HL-60 (cell line): ENCODE data around the gene USH2A.

Experiments used
- DNase-seq, 2 experiments: peaks; one replicate each; pipeline ENCODE4 v3.0.0-alpha.2; 2010 to 2020; ENCODE audit warnings: low read depth in 1 of 2, low spot score in 1 of 2
- H3K27ac ChIP-seq: fragments of 250-450 bp; sonication (Bioruptor Pico); replicated peaks from 2 replicates; pipeline ENCODE4 v1.5.1; 2020; ENCODE audit warnings: mild to moderate bottlenecking, moderate library complexity
- H3K27me3 ChIP-seq: fragments of 250-450 bp; sonication (Bioruptor Pico); 2 replicates; pipeline ENCODE4 v1.5.1; 2021; ENCODE audit warnings: mild to moderate bottlenecking, moderate library complexity; ENCODE audit not compliant: insufficient read depth, poor library complexity, severe bottlenecking
- H3K4me3 ChIP-seq: replicated peaks from 2 replicates; pipeline ENCODE4 v1.5.1; 2011; ENCODE audit warnings: mild to moderate bottlenecking, control low read depth, low read length; ENCODE audit not compliant: insufficient read depth
- GABPA ChIP-seq: IDR thresholded peaks from 2 replicates; pipeline ENCODE4 v1.6.1; 2012; ENCODE audit warnings: low read depth
- POLR2AphosphoS5 ChIP-seq: IDR thresholded peaks from 2 replicates; pipeline ENCODE4 v1.6.1; 2012; ENCODE audit warnings: low read depth
- REST ChIP-seq: IDR thresholded peaks from 2 replicates; pipeline ENCODE4 v1.6.1; 2012; ENCODE audit warnings: low read depth; ENCODE audit not compliant: insufficient replicate concordance
- SPI1 ChIP-seq: IDR thresholded peaks from 2 replicates; pipeline ENCODE4 v1.6.1; 2012; ENCODE audit warnings: low read depth, mild to moderate bottlenecking, borderline replicate concordance
- TF ChIP-seq, protein P1 (sequence below): IDR thresholded peaks from one replicate; pipeline ENCODE4 v1.5.1; 2011; ENCODE audit warnings: low read length, control low read depth, inconsistent platforms; ENCODE audit not compliant: insufficient read depth

Gene USH2A

DNA sequence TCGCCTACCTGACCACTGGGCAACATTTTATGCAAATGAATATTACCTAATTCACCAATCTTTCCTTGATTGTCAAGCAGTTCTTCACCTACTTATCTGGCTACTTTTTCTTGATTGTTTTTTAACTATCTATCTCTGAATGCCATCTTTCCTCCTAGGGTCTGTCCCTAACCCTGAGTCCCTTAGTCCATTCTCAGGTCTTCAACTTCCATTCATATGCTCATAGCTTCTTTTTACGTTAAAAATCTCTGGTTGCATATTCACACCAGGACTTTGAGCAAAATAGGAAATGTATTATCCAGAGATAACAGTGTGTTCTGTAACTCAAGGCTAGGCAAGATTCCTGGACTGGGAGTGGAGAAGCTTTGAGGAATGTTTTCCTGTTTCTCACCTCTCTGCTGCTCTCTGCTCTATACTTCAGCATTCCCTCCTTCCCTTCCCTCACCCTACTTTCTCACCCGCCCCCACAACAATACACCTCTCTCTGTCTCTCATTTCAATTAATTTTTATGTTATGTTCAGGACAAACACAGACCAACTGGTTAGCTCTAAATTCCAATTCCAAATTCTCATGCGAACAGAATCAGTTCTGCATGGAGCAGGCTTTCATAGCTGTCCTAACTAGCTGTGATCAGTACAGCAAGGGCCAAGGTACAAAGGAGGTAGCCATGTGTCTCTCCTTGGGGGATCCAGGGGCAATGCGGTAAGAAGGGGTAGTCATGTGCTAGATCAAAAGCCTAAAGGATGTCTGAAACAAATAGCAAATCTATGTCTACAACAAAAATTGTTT, 278.4 kb downstream of the USH2A start:
- DNase-seq = no peak
- Histone ChIP-seq H3K27ac (no peak overlapping the region), H3K4me3 (no peak overlapping the region), H3K27me3 (no peaks in the 10 kb centered on the region)
- TF ChIP-seq SPI1 (no peak), POLR2AphosphoS5 (no peak), GABPA (no peak), REST (no peak)
- TF ChIP-seq, protein P1, sequence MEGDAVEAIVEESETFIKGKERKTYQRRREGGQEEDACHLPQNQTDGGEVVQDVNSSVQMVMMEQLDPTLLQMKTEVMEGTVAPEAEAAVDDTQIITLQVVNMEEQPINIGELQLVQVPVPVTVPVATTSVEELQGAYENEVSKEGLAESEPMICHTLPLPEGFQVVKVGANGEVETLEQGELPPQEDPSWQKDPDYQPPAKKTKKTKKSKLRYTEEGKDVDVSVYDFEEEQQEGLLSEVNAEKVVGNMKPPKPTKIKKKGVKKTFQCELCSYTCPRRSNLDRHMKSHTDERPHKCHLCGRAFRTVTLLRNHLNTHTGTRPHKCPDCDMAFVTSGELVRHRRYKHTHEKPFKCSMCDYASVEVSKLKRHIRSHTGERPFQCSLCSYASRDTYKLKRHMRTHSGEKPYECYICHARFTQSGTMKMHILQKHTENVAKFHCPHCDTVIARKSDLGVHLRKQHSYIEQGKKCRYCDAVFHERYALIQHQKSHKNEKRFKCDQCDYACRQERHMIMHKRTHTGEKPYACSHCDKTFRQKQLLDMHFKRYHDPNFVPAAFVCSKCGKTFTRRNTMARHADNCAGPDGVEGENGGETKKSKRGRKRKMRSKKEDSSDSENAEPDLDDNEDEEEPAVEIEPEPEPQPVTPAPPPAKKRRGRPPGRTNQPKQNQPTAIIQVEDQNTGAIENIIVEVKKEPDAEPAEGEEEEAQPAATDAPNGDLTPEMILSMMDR = no peak

DNA sequence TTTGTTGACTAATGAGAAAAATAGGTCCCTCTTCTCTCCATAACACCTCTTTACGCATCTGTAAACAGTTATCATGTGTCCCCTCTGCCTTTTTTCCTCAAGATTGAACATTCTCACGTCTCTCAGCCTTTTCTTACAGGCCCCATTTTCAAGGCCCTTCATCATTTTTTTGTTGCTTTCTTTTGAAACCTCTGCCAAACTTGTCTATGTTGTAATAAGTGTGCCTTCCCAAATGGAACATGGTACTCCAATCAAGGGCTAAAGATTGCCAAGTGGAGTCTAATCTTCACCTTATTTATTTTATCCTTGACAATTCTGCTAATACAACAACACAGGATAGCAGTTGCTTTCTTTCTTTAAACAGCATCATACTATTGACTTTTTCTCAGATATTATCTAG, 280.3 kb downstream of the USH2A start:
- DNase-seq = no peak
- no peak overlapping the region for H3K4me3 ChIP-seq
- no peak overlapping the region for H3K27ac ChIP-seq
- TF ChIP-seq SPI1 = no peak
- no peak for TF ChIP-seq POLR2AphosphoS5
- TF ChIP-seq, protein P1 = no peak
- TF ChIP-seq GABPA = no peak
- TF ChIP-seq REST = no peak
- H3K27me3 ChIP-seq = no peaks in the 10 kb centered on the region

- Histone ChIP-seq H3K27me3 (no peaks in the 10 kb centered on the region), H3K4me3 (no peak overlapping the region), H3K27ac (no peak overlapping the region)
- TF ChIP-seq, protein P1 = no peak
- no peak for TF ChIP-seq GABPA
- no peak for TF ChIP-seq REST
- no peak for TF ChIP-seq SPI1
- no peak for TF ChIP-seq POLR2AphosphoS5
- no peak for DNase-seq
Measured at GRCh38 chr1:216140730-216141524, 282.3 kb downstream of the USH2A start.
